GM12874 (cell line): ENCODE results near the gene FBXW7.

ENCODE experiments used
- CTCF ChIP-seq: IDR thresholded peaks from 2 replicates; pipeline ENCODE4 v1.5.1; 2011; ENCODE audit warnings: low read depth, mild to moderate bottlenecking, control low read depth, low read length, moderate library complexity; ENCODE audit not compliant: insufficient read depth

The FBXW7 gene

GRCh38 chr4:152494020-152494419, 41.9 kb downstream of the FBXW7 start:
- no peak for TF ChIP-seq CTCF

GRCh38 chr4:152488246-152488645, 47.6 kb downstream of the FBXW7 start:
- TF ChIP-seq CTCF = no peak

- TF ChIP-seq CTCF = no peak
These were observed 49.2 kb downstream of the FBXW7 start for GRCh38 chr4:152486429-152487389.

- TF ChIP-seq CTCF = no peak
These were observed 50.1 kb downstream of the FBXW7 start for GRCh38 chr4:152485726-152486276.

- TF ChIP-seq CTCF = no peak
These were observed 53.7 kb downstream of the FBXW7 start for GRCh38 chr4:152482211-152482610.

GRCh38 chr4:152480901-152481300, 55.0 kb downstream of the FBXW7 start:
- TF ChIP-seq CTCF = no peak

- TF ChIP-seq CTCF = no peak
These were observed 55.6 kb downstream of the FBXW7 start for GRCh38 chr4:152480326-152480725.
